ENCODE measurements around the gene NINL.

DNA sequence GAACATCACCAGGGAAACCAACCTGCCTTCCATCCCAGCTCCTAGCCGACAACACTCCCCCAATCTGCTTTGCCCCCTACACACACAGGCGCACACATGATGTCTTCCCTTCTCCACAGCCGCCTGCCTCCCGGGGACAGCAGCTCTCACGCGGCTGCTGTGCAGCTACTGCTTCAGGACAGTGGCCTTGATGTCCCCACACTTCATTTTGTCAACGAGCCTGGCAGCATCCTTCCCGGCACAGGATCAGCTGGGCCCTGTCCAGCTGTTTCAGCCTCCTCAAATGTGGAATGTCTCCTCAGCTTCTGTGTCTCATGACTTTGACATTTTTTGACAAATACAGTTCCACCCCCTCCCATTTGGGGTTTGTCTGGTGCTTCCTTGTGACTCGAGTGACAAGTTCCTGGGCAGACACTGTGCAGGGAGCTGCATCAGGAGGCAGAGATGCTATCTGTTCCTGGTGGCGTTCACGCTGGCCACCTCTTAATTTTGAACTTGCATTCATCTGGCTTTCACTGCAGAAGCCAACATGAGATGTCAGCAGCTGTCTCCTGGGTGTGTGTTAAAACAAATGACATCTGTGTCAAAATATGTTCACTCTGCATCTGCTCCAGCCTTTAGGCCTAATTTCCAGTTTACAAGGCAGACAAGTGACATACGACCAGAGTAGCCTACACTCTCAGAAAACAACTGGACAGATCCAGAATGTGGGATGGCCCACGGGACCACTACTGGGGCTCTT lies 120.7 kb downstream of the NINL start:
- no peak for TF ChIP-seq POLR2A (IDR thresholded peaks at IDR 0.05)
- TF ChIP-seq, protein P1, sequence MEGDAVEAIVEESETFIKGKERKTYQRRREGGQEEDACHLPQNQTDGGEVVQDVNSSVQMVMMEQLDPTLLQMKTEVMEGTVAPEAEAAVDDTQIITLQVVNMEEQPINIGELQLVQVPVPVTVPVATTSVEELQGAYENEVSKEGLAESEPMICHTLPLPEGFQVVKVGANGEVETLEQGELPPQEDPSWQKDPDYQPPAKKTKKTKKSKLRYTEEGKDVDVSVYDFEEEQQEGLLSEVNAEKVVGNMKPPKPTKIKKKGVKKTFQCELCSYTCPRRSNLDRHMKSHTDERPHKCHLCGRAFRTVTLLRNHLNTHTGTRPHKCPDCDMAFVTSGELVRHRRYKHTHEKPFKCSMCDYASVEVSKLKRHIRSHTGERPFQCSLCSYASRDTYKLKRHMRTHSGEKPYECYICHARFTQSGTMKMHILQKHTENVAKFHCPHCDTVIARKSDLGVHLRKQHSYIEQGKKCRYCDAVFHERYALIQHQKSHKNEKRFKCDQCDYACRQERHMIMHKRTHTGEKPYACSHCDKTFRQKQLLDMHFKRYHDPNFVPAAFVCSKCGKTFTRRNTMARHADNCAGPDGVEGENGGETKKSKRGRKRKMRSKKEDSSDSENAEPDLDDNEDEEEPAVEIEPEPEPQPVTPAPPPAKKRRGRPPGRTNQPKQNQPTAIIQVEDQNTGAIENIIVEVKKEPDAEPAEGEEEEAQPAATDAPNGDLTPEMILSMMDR (IDR thresholded peaks at IDR 0.05) = no peak

Data from Peyer's patch (tissue), 4 donors.